K562 (cell line): ENCODE results near the gene RHOC. TPM values are rescaled to one million over a fixed set of nuclear protein-coding genes. Genes with fewer than 3 reads are reported as not detected.

Experiments used
- CBX1 ChIP-seq: sonication (generic); IDR thresholded peaks from 2 replicates; pipeline ENCODE4 v1.6.1; 2016; ENCODE audit warnings: antibody characterized with exemption, low read depth, mild to moderate bottlenecking
- GTF2B ChIP-seq: IDR thresholded peaks from 2 replicates; pipeline ENCODE4 v1.6.1; 2011; ENCODE audit not compliant: insufficient read length; ENCODE audit errors: extremely low read depth
- KAT7 ChIP-seq: sonication (generic); formaldehyde crosslinking; IDR thresholded peaks from 2 replicates; pipeline ENCODE4 v1.8.0; 2022; ENCODE audit warnings: missing genetic modification reagents, mild to moderate bottlenecking, borderline replicate concordance
- NR2C1 ChIP-seq, 2 experiments: fragments of 450-650 bp; IDR thresholded peaks; 2 replicates each; pipeline ENCODE4 v1.6.1; 2017; ENCODE audit warnings: mild to moderate bottlenecking in 2 of 2, antibody characterized with exemption in 1 of 2, inconsistent platforms in 1 of 2, missing compliant biosample characterization in 1 of 2, missing genetic modification characterization in 1 of 2
- NRF1 ChIP-seq, 2 experiments: fragments of 450-650 bp; IDR thresholded peaks in 1 of 2; conservative IDR thresholded peaks in 1 of 2; 2 replicates each; pipeline ENCODE4 v1.6.1; 2014; ENCODE audit warnings: mild to moderate bottlenecking in 2 of 2
- PKNOX1 ChIP-seq: fragments of 450-650 bp; IDR thresholded peaks from 2 replicates; pipeline ENCODE4 v1.6.1; 2016
- PRDM10 ChIP-seq: fragments of 450-650 bp; IDR thresholded peaks from 2 replicates; pipeline ENCODE4 v1.6.1; 2018; ENCODE audit not compliant: partially characterized antibody
- SMARCE1 ChIP-seq: fragments of 450-650 bp; IDR thresholded peaks from 2 replicates; pipeline ENCODE4 v1.7.1; 2016; ENCODE audit warnings: mild to moderate bottlenecking
- TARDBP ChIP-seq: fragments of 450-650 bp; IDR thresholded peaks from 2 replicates; pipeline ENCODE4 v1.6.1; 2016
- ZBTB2 ChIP-seq: fragments of 450-650 bp; IDR thresholded peaks from 2 replicates; pipeline ENCODE4 v1.6.1; 2016; ENCODE audit warnings: antibody characterized with exemption
- ZNF592 ChIP-seq: fragments of 450-650 bp; IDR thresholded peaks from 2 replicates; pipeline ENCODE4 v1.6.1; 2017; ENCODE audit warnings: antibody characterized with exemption, mild to moderate bottlenecking
- polyA plus RNA-seq, 8 experiments: library from polyadenylated mRNA; depleted of rRNA in 4 of 8; stranded (reverse) in 5 of 8; unstranded in 3 of 8; fragments of >200 nt; fragmentation: Nextera tagmentation in 2 of 8; fragmentation: Illumina TruSeq in 1 of 8; extraction: Ambion mirVana in 2 of 8; extraction: Trizol in 1 of 8; gene quantifications; 2 replicates each; pipeline versions ENCODE4 v1.2.1 to v1.2.3, GENCODE V29; 2011 to 2014; ENCODE audit warnings: inconsistent platforms in 1 of 8, missing spikeins in 1 of 8
- total RNA-seq, 7 experiments: library from RNA; depleted of rRNA in 6 of 7; stranded (reverse); fragments of >200 nt in 6 of 7; fragmentation: Illumina TruSeq in 2 of 7; extraction: Trizol in 2 of 7; gene quantifications; 2 replicates each; pipeline versions ENCODE4 v1.2.1 to v1.2.3, GENCODE V29; 2011 to 2021; ENCODE audit warnings: low replicate concordance in 1 of 7

Gene RHOC
- total and polyA plus RNA-seq, 9 of the 15 experiments (the other 6 are each of a cell fraction or from before 2014, with no cell fraction given), result 35.2 to 364 (median 204) TPM

- TF ChIP-seq GTF2B (peak; percentile 84), TARDBP (no peak), ZNF592 (peak; percentile 89; the same call in 1 of the 2 replicates), CBX1 (0 out of 2 replicates have a peak, but pooled peaks have one; percentile 72), NR2C1 (IDR thresholded peaks at IDR 0.05) (0 out of 2 replicates have a peak, but pooled peaks have one; percentile 17), NR2C1 (tag; IDR thresholded peaks at IDR 0.05) (peak; percentile 27; the same call in 1 of the 2 replicates), NRF1 (conservative IDR thresholded peaks at IDR 0.05 in 1 of 2, IDR thresholded peaks at IDR 0.05 in 1 of 2) (peak; percentile 62 to 69; a peak in 3 of 4 replicates), ZBTB2 (peak; percentile 62), SMARCE1 (peak; percentile 77), PKNOX1 (peak; percentile 85), KAT7 (CRISPR knock-in tag) (peak; percentile 45; the same call in 1 of the 2 replicates), PRDM10 (peak; percentile 57)
Observed at GRCh38 chr1:112704934-112705627, 1.8 kb downstream of the RHOC start (continued).
